IPS-18a (cell line): ENCODE measurements around the gene DLG2.
"Not testable (repeated sequence)": the region's sequence is repeated elsewhere in the genome, so short reads cannot be mapped to it uniquely, and the experiment has no call there.

Experiments used
- H3K27ac ChIP-seq: one replicate; pipeline ENCODE4 v1.5.1; 2013; ENCODE audit warnings: low read length
- H3K27me3 ChIP-seq: one replicate; pipeline ENCODE4 v1.6.1; 2013; ENCODE audit warnings: mild to moderate bottlenecking, low read length; ENCODE audit not compliant: control insufficient read depth, insufficient read depth
- H3K36me3 ChIP-seq: one replicate; pipeline ENCODE4 v1.6.1; 2013; ENCODE audit warnings: low read depth, low read length; ENCODE audit not compliant: control insufficient read depth
- H3K4me1 ChIP-seq: one replicate; pipeline ENCODE4 v1.6.1; 2013; ENCODE audit warnings: low read depth, low read length; ENCODE audit not compliant: control insufficient read depth
- H3K4me3 ChIP-seq: one replicate; pipeline ENCODE4 v1.5.1; 2013; ENCODE audit warnings: low read length
- H3K9ac ChIP-seq: one replicate; pipeline ENCODE4 v1.6.1; 2013; ENCODE audit warnings: mild to moderate bottlenecking, low read length, moderate library complexity
- H3K9me3 ChIP-seq: one replicate; pipeline ENCODE4 v1.6.1; 2013; ENCODE audit warnings: low read depth, low read length; ENCODE audit not compliant: control insufficient read depth

DLG2 gene

DNA sequence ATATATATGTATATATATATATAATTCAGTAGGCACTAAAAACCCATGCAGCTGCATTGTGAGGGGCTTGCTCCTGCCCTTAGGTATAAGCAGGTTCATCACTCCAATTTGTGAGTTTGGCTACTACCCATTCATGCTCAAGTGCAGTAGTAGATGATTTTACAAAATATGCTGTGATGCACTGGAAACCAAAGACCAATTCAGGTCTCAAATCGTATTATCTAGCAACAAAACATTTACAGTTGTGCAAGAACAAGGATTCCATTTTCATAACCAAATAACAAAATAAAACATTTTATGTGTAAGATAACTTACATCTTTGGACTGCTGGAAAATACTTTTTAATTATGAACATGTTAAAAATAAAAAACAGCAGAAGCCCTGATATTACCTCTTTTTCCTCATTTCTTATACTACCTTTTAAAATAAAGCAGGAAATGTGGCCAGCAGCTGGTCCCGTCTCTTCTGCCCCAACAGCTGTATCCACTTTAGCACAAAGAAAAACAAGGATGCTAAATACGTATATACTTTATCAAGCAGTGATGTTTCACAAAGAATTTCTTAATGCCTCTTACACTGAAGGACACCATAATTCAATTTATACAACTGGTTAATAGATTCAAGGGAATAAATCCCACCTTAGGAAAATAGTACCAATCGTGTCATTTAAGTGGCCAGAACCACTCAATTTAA lies 35.0 kb upstream of the DLG2 start:
- H3K4me3 ChIP-seq = peak overlapping the region; percentile 90
- peak overlapping the region; percentile 99 for H3K9ac ChIP-seq
- no peaks in the 10 kb centered on the region for H3K27me3 ChIP-seq
- H3K27ac ChIP-seq = no peak overlapping the region
- no peaks in the 10 kb centered on the region for H3K9me3 ChIP-seq
- peaks cover 56% of the 10 kb centered on the region for H3K36me3 ChIP-seq
- H3K4me1 ChIP-seq = peaks cover 6% of the 10 kb centered on the region

DNA sequence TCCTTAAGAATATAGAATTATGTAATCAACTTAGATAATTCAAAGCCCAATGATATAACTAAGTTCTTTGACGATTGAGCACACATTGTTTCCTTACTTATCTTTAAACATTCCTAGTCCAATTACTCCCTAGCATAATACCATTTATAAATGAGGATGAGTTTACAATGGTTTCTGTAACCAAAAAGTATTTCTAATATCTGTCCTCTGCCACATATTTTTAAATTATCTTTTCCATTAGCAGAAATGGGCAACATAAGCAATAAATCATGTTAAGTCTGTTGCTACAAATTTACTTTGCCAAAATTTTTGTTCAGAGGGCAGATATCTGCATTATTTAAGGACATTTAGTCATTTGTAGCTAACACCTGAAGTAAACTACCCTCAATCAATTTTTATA lies 31.0 kb upstream of the DLG2 start:
- H3K9me3 ChIP-seq = no peaks in the 10 kb centered on the region
- peaks cover 74% of the 10 kb centered on the region for H3K36me3 ChIP-seq
- H3K27ac ChIP-seq = no peak overlapping the region

GRCh38 chr11:85656777-85657176 lies 29.6 kb upstream of the DLG2 start:
- H3K27me3 ChIP-seq = no peaks in the 10 kb centered on the region
- no peaks in the 10 kb centered on the region for H3K4me1 ChIP-seq
- H3K9me3 ChIP-seq = no peaks in the 10 kb centered on the region
- H3K27ac ChIP-seq = no peak overlapping the region
- no peak overlapping the region for H3K4me3 ChIP-seq
- peaks cover 67% of the 10 kb centered on the region for H3K36me3 ChIP-seq
- no peak overlapping the region for H3K9ac ChIP-seq

More for the DNA sequence above, 31.0 kb upstream of the DLG2 start:
- H3K9ac ChIP-seq = no peak overlapping the region
- no peaks in the 10 kb centered on the region for H3K27me3 ChIP-seq
- no peaks in the 10 kb centered on the region for H3K4me1 ChIP-seq
- no peak overlapping the region for H3K4me3 ChIP-seq

GRCh38 chr11:85654343-85654742 lies 27.2 kb upstream of the DLG2 start:
- H3K4me3 ChIP-seq, H3K27me3 ChIP-seq, H3K4me1 ChIP-seq, H3K9ac ChIP-seq, H3K27ac ChIP-seq, H3K9me3 ChIP-seq: not testable (repeated sequence)
- H3K36me3 ChIP-seq = peaks cover 49% of the 10 kb centered on the region

DNA sequence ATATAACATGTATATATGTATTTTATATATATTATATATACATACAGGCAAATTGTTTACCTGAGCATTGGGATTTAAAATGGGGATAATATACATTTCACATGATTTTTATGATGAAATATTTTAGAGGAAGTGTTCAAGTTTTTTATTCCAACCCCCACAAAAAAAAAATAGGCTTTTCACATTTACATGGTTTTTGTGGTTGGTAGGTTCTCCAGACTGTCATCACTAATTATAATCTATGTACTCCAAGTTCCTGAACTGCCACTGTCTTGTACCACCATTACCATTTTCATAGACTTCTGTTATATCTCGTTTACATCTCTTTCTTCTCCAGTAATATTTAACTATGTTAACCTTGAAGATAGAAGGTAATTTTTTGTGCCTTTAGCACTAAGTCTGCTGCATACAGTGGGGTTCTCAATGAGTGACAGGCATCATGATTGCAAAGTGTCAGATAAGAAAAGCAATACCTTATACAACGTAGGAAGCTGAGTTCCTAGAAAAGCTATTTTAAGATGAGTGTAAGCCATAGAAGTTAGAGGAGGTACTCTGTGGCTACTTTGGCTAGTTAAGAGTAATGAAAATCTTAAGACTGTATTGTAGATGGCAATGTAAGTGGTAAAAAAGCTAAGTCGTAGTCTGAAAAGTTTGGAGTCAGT lies 25.8 kb upstream of the DLG2 start:
- Histone ChIP-seq H3K36me3 (peaks cover 35% of the 10 kb centered on the region), H3K9me3 (no peaks in the 10 kb centered on the region), H3K4me1 (peaks cover 6% of the 10 kb centered on the region), H3K27me3 (no peaks in the 10 kb centered on the region), H3K4me3 (no peak overlapping the region), H3K9ac (no peak overlapping the region), H3K27ac (no peak overlapping the region)

GRCh38 chr11:85651118-85651517 lies 24.0 kb upstream of the DLG2 start:
- no peak overlapping the region for H3K27ac ChIP-seq
- peaks cover 17% of the 10 kb centered on the region for H3K36me3 ChIP-seq
- no peaks in the 10 kb centered on the region for H3K27me3 ChIP-seq
- no peaks in the 10 kb centered on the region for H3K9me3 ChIP-seq
- no peak overlapping the region for H3K9ac ChIP-seq
- H3K4me1 ChIP-seq = peaks cover 6% of the 10 kb centered on the region
- no peak overlapping the region for H3K4me3 ChIP-seq

DNA sequence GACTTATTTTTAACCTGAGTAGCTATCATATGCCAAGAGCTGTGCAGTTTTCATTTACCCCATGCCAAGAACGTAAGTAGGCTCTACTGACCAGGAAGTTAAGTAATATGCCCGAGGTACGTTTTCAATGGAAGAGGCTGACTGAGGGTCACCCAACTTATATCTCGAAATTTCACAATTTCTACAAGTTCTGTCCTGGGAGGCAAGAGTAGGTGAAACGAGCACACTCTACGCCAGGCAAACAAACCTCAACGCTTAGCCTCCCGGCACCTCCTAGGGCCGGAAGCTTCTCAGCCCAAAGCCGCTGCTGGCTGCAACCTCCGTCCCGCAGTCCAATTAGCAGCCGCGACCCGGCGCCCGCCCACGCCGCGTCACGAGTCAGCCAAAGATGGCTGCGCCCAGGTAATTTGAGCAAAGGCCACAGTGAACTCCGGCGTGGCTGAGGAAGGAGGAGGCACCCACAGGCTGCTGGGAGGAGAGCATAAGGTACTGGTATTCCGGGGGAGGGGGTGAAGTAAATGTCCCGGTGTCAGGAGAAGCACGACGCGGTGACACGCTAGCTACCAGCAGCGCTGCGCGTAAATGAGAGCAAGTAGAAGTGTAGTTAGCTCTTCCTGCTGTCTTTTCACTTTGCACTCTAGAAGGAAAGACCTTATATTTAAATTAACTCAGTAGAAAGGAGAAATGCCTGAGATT lies 20.6 kb upstream of the DLG2 start, which contains the start of gene TMEM126A:
TSS of gene TMEM126A (plus strand) at position 364 of the 696 bp plus-strand sequence. CDS start 2,289 bp downstream, outside the sequence.
- Histone ChIP-seq H3K4me3 (peak within 1 kb of the TSS; percentile 95), H3K9ac (peak within 1 kb of the TSS; percentile 85)

GRCh38 chr11:85647078-85647477 lies 19.9 kb upstream of the DLG2 start:
- peaks cover 6% of the 10 kb centered on the region for H3K4me1 ChIP-seq
- no peaks in the 10 kb centered on the region for H3K9me3 ChIP-seq
- peak overlapping the region; percentile 95 for H3K4me3 ChIP-seq
- no peaks in the 10 kb centered on the region for H3K27me3 ChIP-seq
- H3K9ac ChIP-seq = peak overlapping the region; percentile 85
- peaks cover 5% of the 10 kb centered on the region for H3K36me3 ChIP-seq
- H3K27ac ChIP-seq = peak overlapping the region; percentile 92

More for the DNA sequence above, 20.6 kb upstream of the DLG2 start, which contains the start of gene TMEM126A:
- Histone ChIP-seq H3K9me3 (no peaks in the 10 kb centered on the region), H3K27me3 (no peaks in the 10 kb centered on the region), H3K36me3 (peaks cover 5% of the 10 kb centered on the region), H3K4me1 (peaks cover 6% of the 10 kb centered on the region), H3K27ac (peak within 1 kb of the TSS; percentile 92)

GRCh38 chr11:85643191-85643614 lies 16.1 kb upstream of the DLG2 start:
- H3K4me3 ChIP-seq = no peak overlapping the region
- H3K9me3 ChIP-seq = no peaks in the 10 kb centered on the region
- H3K4me1 ChIP-seq = no peaks in the 10 kb centered on the region
- no peak overlapping the region for H3K27ac ChIP-seq
- H3K36me3 ChIP-seq = no peaks in the 10 kb centered on the region
- H3K27me3 ChIP-seq = no peaks in the 10 kb centered on the region
- H3K9ac ChIP-seq = no peak overlapping the region

DNA sequence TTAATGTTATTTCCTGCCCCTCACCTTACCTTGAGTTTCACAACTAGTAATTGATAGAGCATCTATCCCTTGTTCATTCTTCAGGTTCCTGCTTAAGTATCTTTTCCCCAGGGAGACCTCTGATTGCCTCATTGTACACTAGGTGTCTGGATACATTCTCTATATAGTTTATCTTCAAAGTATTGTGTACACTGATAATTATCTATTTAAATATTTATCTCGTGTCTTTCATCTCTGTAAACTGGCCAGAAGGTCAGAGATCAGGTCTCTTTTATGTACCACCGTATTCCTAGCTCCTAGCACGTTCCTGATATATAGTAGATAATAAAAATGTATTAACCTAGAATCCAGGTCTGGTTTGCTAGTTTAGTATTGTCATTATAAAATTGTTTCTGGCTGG lies 7.6 kb upstream of the DLG2 start:
- H3K4me3 ChIP-seq = no peak overlapping the region
- no peak overlapping the region for H3K9ac ChIP-seq
- H3K9me3 ChIP-seq = no peaks in the 10 kb centered on the region
- peaks cover 3% of the 10 kb centered on the region for H3K4me1 ChIP-seq
- H3K27ac ChIP-seq = no peak overlapping the region
- peaks cover 44% of the 10 kb centered on the region for H3K36me3 ChIP-seq
- H3K27me3 ChIP-seq = no peaks in the 10 kb centered on the region

- Histone ChIP-seq H3K27ac (peak overlapping the region; percentile 80), H3K4me3 (peak overlapping the region; percentile 93), H3K9ac (peak overlapping the region; percentile 91), H3K27me3 (no peaks in the 10 kb centered on the region), H3K9me3 (no peaks in the 10 kb centered on the region), H3K36me3 (peaks cover 17% of the 10 kb centered on the region), H3K4me1 (peaks cover 18% of the 10 kb centered on the region)
These were observed 1.7 kb upstream of the DLG2 start for GRCh38 chr11:85628771-85629341.
